ENCODE results near the gene TRPV6.

Gene TRPV6

GRCh38 chr7:142867398-142868187 lies 18.0 kb downstream of the TRPV6 start:
- TF ChIP-seq POLR2AphosphoS5 (IDR thresholded peaks at IDR 0.05; ENCODE audit: low read depth, low read length) (no peak), FOXP2 (optimal IDR thresholded peaks at IDR 0.05; ENCODE audit: borderline replicate concordance, extremely low read depth, extremely low read length, insufficient read depth) (no peak), TAF1 (IDR thresholded peaks at IDR 0.05; ENCODE audit: borderline replicate concordance, insufficient read depth, low read length) (no peak), SIN3A (IDR thresholded peaks at IDR 0.05; ENCODE audit: borderline replicate concordance, insufficient read depth, low read length) (no peak), REST (IDR thresholded peaks at IDR 0.05; ENCODE audit: insufficient read depth in 1 of 2, low read depth in 2 of 2, low read length in 2 of 2) (no peak)

GRCh38 chr7:142867097-142867378 lies 18.5 kb downstream of the TRPV6 start:
- TF ChIP-seq TAF1 (IDR thresholded peaks at IDR 0.05; ENCODE audit: borderline replicate concordance, insufficient read depth, low read length) (no peak), FOXP2 (optimal IDR thresholded peaks at IDR 0.05; ENCODE audit: borderline replicate concordance, extremely low read depth, extremely low read length, insufficient read depth) (no peak), REST (IDR thresholded peaks at IDR 0.05; ENCODE audit: insufficient read depth in 1 of 2, low read depth in 2 of 2, low read length in 2 of 2) (no peak), POLR2AphosphoS5 (IDR thresholded peaks at IDR 0.05; ENCODE audit: low read depth, low read length) (no peak), SIN3A (IDR thresholded peaks at IDR 0.05; ENCODE audit: borderline replicate concordance, insufficient read depth, low read length) (no peak)

- TF ChIP-seq FOXP2 (optimal IDR thresholded peaks at IDR 0.05; ENCODE audit: borderline replicate concordance, extremely low read depth, extremely low read length, insufficient read depth), result no peak
- TF ChIP-seq POLR2AphosphoS5 (IDR thresholded peaks at IDR 0.05; ENCODE audit: low read depth, low read length), result no peak
- no peak for TF ChIP-seq SIN3A (IDR thresholded peaks at IDR 0.05; ENCODE audit: borderline replicate concordance, insufficient read depth, low read length)
- TF ChIP-seq REST (IDR thresholded peaks at IDR 0.05; ENCODE audit: insufficient read depth in 1 of 2, low read depth in 2 of 2, low read length in 2 of 2), result no peak
- TF ChIP-seq TAF1 (IDR thresholded peaks at IDR 0.05; ENCODE audit: borderline replicate concordance, insufficient read depth, low read length), result no peak
Observed at GRCh38 chr7:142866361-142867096, 19.0 kb downstream of the TRPV6 start.

- TF ChIP-seq SIN3A (IDR thresholded peaks at IDR 0.05; ENCODE audit: borderline replicate concordance, insufficient read depth, low read length) (no peak), TAF1 (IDR thresholded peaks at IDR 0.05; ENCODE audit: borderline replicate concordance, insufficient read depth, low read length) (no peak), FOXP2 (optimal IDR thresholded peaks at IDR 0.05; ENCODE audit: borderline replicate concordance, extremely low read depth, extremely low read length, insufficient read depth) (no peak), REST (IDR thresholded peaks at IDR 0.05; ENCODE audit: insufficient read depth in 1 of 2, low read depth in 2 of 2, low read length in 2 of 2) (no peak), POLR2AphosphoS5 (IDR thresholded peaks at IDR 0.05; ENCODE audit: low read depth, low read length) (no peak)
Observed at GRCh38 chr7:142865766-142866165, 19.8 kb downstream of the TRPV6 start.

Data from PFSK-1 (cell line).